ENCODE measurements around the gene AMOTL1.

AMOTL1 gene

DNA sequence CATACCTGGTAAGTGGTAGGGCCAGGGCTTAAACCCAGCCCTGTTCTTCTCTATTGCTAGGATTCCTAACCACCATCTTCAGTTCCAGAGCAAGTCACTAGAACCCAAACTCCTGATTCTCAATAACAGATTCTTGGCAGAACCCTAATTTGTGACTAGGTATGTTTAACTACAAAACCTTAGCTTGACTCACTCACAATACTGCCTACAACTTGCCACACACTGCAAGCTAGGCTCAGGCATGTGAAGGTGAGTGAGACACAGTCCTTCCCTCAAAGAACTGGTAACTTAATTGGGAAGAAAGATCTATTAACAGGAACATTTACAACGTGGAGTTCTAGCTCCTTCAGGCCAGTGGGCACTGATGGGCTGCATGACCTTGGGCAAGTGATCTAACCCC lies 14.5 kb upstream of the AMOTL1 start:
- H3K9me3 ChIP-seq (ENCODE audit: control insufficient read depth, insufficient read depth, low read length), result no peaks in the 10 kb centered on the region
- no peaks in the 10 kb centered on the region for H3K4me1 ChIP-seq (ENCODE audit: control insufficient read depth, low read length)
- TF ChIP-seq, protein P1, sequence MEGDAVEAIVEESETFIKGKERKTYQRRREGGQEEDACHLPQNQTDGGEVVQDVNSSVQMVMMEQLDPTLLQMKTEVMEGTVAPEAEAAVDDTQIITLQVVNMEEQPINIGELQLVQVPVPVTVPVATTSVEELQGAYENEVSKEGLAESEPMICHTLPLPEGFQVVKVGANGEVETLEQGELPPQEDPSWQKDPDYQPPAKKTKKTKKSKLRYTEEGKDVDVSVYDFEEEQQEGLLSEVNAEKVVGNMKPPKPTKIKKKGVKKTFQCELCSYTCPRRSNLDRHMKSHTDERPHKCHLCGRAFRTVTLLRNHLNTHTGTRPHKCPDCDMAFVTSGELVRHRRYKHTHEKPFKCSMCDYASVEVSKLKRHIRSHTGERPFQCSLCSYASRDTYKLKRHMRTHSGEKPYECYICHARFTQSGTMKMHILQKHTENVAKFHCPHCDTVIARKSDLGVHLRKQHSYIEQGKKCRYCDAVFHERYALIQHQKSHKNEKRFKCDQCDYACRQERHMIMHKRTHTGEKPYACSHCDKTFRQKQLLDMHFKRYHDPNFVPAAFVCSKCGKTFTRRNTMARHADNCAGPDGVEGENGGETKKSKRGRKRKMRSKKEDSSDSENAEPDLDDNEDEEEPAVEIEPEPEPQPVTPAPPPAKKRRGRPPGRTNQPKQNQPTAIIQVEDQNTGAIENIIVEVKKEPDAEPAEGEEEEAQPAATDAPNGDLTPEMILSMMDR (IDR thresholded peaks at IDR 0.05; ENCODE audit: low read depth, low read length, poor library complexity, severe bottlenecking), result no peak
- TF ChIP-seq EZH2phosphoT487 (IDR thresholded peaks at IDR 0.05; ENCODE audit: borderline replicate concordance, low read length), result no peak
- H4K20me1 ChIP-seq (ENCODE audit: control insufficient read depth, insufficient read depth, low read depth, low read length), result no peaks in the 10 kb centered on the region
- no peaks in the 10 kb centered on the region for H3K9me2 ChIP-seq (replicated peaks; ENCODE audit: control insufficient read depth, low read length)
- no peak overlapping the region for H3K27ac ChIP-seq (ENCODE audit: low read depth, low read length)
- no peaks in the 10 kb centered on the region for H3K79me2 ChIP-seq (ENCODE audit: control insufficient read depth, low read length)
- no peak overlapping the region for H3K4me3 ChIP-seq (ENCODE audit: low read length)
- H3K36me3 ChIP-seq (ENCODE audit: control insufficient read depth, low read length), result no peaks in the 10 kb centered on the region
- no peaks in the 10 kb centered on the region for H3F3A ChIP-seq (ENCODE audit: control insufficient read depth, insufficient read depth)
- H3K27me3 ChIP-seq (ENCODE audit: control insufficient read depth, low read length), result peaks cover 5% of the 10 kb centered on the region; the same call in 1 of the 2 replicates
- no peak overlapping the region for H3K4me2 ChIP-seq (ENCODE audit: low read length)

DNA sequence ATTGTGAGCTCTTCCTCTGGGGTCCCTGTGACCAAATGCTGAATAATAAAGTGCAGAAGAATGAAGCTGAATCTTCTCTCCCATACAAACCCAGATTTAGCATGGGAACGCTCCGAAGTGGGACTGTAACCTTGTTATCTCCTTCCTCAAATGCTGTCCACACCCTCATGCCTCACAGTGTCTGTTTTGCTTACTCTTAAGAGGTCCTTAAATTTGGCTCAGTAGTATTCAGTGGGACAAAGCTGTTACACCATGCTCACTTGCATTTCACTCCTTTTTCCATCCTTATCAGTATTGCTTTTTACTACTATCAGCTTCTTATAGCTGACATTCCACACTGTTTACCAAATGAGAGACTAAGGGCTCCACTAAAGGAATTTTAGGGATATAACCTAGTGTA lies 13.8 kb upstream of the AMOTL1 start:
- no peaks in the 10 kb centered on the region for H3K9me2 ChIP-seq (replicated peaks; ENCODE audit: control insufficient read depth, low read length)
- H3K79me2 ChIP-seq (ENCODE audit: control insufficient read depth, low read length), result no peaks in the 10 kb centered on the region
- H3K27me3 ChIP-seq (ENCODE audit: control insufficient read depth, low read length), result peaks cover 5% of the 10 kb centered on the region; the same call in 1 of the 2 replicates
- no peaks in the 10 kb centered on the region for H3K4me1 ChIP-seq (ENCODE audit: control insufficient read depth, low read length)
- no peak for TF ChIP-seq EZH2phosphoT487 (IDR thresholded peaks at IDR 0.05; ENCODE audit: borderline replicate concordance, low read length)
- TF ChIP-seq, protein P1 (IDR thresholded peaks at IDR 0.05; ENCODE audit: low read depth, low read length, poor library complexity, severe bottlenecking), result no peak
- no peaks in the 10 kb centered on the region for H3F3A ChIP-seq (ENCODE audit: control insufficient read depth, insufficient read depth)
- H3K4me2 ChIP-seq (ENCODE audit: low read length), result no peak overlapping the region
- no peaks in the 10 kb centered on the region for H4K20me1 ChIP-seq (ENCODE audit: control insufficient read depth, insufficient read depth, low read depth, low read length)
- no peaks in the 10 kb centered on the region for H3K9me3 ChIP-seq (ENCODE audit: control insufficient read depth, insufficient read depth, low read length)
- H3K4me3 ChIP-seq (ENCODE audit: low read length), result no peak overlapping the region
- H3K36me3 ChIP-seq (ENCODE audit: control insufficient read depth, low read length), result no peaks in the 10 kb centered on the region
- no peak overlapping the region for H3K27ac ChIP-seq (ENCODE audit: low read depth, low read length)

DNA sequence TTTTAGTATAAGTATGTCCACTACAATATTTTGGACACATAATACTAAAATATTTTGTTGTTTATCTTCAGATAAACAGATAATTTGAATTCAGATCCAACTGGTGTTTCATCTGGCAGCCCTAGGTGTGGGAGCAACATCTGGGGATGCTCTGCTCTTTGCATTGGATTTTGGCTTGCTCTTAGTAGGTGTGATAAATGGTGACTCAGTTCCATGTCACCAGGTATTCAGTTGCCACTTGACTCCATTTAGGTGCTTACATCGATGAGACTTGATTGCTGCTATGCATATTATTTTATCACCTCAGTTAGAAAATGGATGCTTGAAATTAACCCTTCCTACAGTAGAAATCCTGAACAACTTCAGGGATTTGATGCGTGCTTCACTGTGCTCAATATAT lies 13.3 kb upstream of the AMOTL1 start:
- Histone ChIP-seq H3F3A (ENCODE audit: control insufficient read depth, insufficient read depth) (no peaks in the 10 kb centered on the region), H3K27me3 (ENCODE audit: control insufficient read depth, low read length) (peaks cover 5% of the 10 kb centered on the region; the same call in 1 of the 2 replicates), H3K27ac (ENCODE audit: low read depth, low read length) (no peak overlapping the region), H3K4me2 (ENCODE audit: low read length) (no peak overlapping the region), H3K9me2 (replicated peaks; ENCODE audit: control insufficient read depth, low read length) (no peaks in the 10 kb centered on the region), H3K4me3 (ENCODE audit: low read length) (no peak overlapping the region), H4K20me1 (ENCODE audit: control insufficient read depth, insufficient read depth, low read depth, low read length) (no peaks in the 10 kb centered on the region), H3K36me3 (ENCODE audit: control insufficient read depth, low read length) (no peaks in the 10 kb centered on the region), H3K4me1 (ENCODE audit: control insufficient read depth, low read length) (no peaks in the 10 kb centered on the region), H3K79me2 (ENCODE audit: control insufficient read depth, low read length) (no peaks in the 10 kb centered on the region), H3K9me3 (ENCODE audit: control insufficient read depth, insufficient read depth, low read length) (no peaks in the 10 kb centered on the region)
- no peak for TF ChIP-seq EZH2phosphoT487 (IDR thresholded peaks at IDR 0.05; ENCODE audit: borderline replicate concordance, low read length)
- TF ChIP-seq, protein P1 (IDR thresholded peaks at IDR 0.05; ENCODE audit: low read depth, low read length, poor library complexity, severe bottlenecking), result no peak

Measured in DOHH2 (cell line).